ENCODE data around the gene TSPAN4. TPM values are rescaled to one million over a fixed set of nuclear protein-coding genes. Genes with fewer than 3 reads are reported as not detected.

The TSPAN4 gene
- total RNA-seq, 1 donor from 2014 or later, result 42.3 TPM

GRCh38 chr11:823441-824291, 19.0 kb upstream of the TSPAN4 start:
- Histone ChIP-seq H3K27ac (ENCODE audit: low read depth, low read length) (no peak overlapping the region), H3K27me3 (ENCODE audit: control insufficient read depth in 3 of 3, insufficient read depth in 3 of 3, low read length in 3 of 3) (peaks cover 3 to 31% (median 15%) of the 10 kb centered on the region in 3 donors), H3K4me1 (ENCODE audit: control insufficient read depth in 3 of 3, insufficient read depth in 3 of 3, low read length in 3 of 3) (peaks cover 51 to 66% (median 54%) of the 10 kb centered on the region in 3 donors), H3K36me3 (ENCODE audit: control insufficient read depth in 3 of 3, insufficient read depth in 3 of 3, low read length in 3 of 3) (peaks cover 12 to 28% (median 23%) of the 10 kb centered on the region in 3 donors), H3K9ac (ENCODE audit: low read depth in 1 of 3, low read length in 3 of 3) (no peak overlapping the region), H3K4me3 (ENCODE audit: low read length in 3 of 3) (no peak overlapping the region), H3K9me3 (ENCODE audit: control insufficient read depth in 3 of 3, low read length in 3 of 3) (no peaks in the 10 kb centered on the region)

- H3K9ac ChIP-seq (ENCODE audit: low read depth in 1 of 3, low read length in 3 of 3), result no peak overlapping the region
- H3K36me3 ChIP-seq (ENCODE audit: control insufficient read depth in 3 of 3, insufficient read depth in 3 of 3, low read length in 3 of 3), result peaks cover 12 to 28% (median 23%) of the 10 kb centered on the region in 3 donors
- no peak overlapping the region for H3K4me3 ChIP-seq (ENCODE audit: low read length in 3 of 3)
- peaks cover 8 to 38% (median 21%) of the 10 kb centered on the region in 3 donors for H3K27me3 ChIP-seq (ENCODE audit: control insufficient read depth in 3 of 3, insufficient read depth in 3 of 3, low read length in 3 of 3)
- no peaks in the 10 kb centered on the region for H3K9me3 ChIP-seq (ENCODE audit: control insufficient read depth in 3 of 3, low read length in 3 of 3)
- H3K4me1 ChIP-seq (ENCODE audit: control insufficient read depth in 3 of 3, insufficient read depth in 3 of 3, low read length in 3 of 3), result peaks cover 54 to 69% (median 56%) of the 10 kb centered on the region in 3 donors
- no peak overlapping the region for H3K27ac ChIP-seq (ENCODE audit: low read depth, low read length)
These were observed 18.3 kb upstream of the TSPAN4 start for GRCh38 chr11:824292-824880.

- H3K9me3 ChIP-seq (ENCODE audit: control insufficient read depth in 3 of 3, low read length in 3 of 3), result no peaks in the 10 kb centered on the region
- H3K27me3 ChIP-seq (ENCODE audit: control insufficient read depth in 3 of 3, insufficient read depth in 3 of 3, low read length in 3 of 3), result peaks cover 13 to 44% (median 26%) of the 10 kb centered on the region in 3 donors
- no peak overlapping the region for H3K27ac ChIP-seq (ENCODE audit: low read depth, low read length)
- H3K9ac ChIP-seq (ENCODE audit: low read depth in 1 of 3, low read length in 3 of 3), result no peak overlapping the region
- H3K4me1 ChIP-seq (ENCODE audit: control insufficient read depth in 3 of 3, insufficient read depth in 3 of 3, low read length in 3 of 3), result peaks cover 58 to 74% (median 62%) of the 10 kb centered on the region in 3 donors
- no peak overlapping the region for H3K4me3 ChIP-seq (ENCODE audit: low read length in 3 of 3)
- H3K36me3 ChIP-seq (ENCODE audit: control insufficient read depth in 3 of 3, insufficient read depth in 3 of 3, low read length in 3 of 3), result peaks cover 12 to 28% (median 23%) of the 10 kb centered on the region in 3 donors
These were observed 17.7 kb upstream of the TSPAN4 start for GRCh38 chr11:824942-825341.

- Histone ChIP-seq H3K27ac (ENCODE audit: low read depth, low read length) (no peak overlapping the region), H3K9me3 (ENCODE audit: control insufficient read depth in 3 of 3, low read length in 3 of 3) (no peaks in the 10 kb centered on the region), H3K4me1 (ENCODE audit: control insufficient read depth in 3 of 3, insufficient read depth in 3 of 3, low read length in 3 of 3) (peaks cover 56 to 75% (median 61%) of the 10 kb centered on the region in 3 donors), H3K9ac (ENCODE audit: low read depth in 1 of 3, low read length in 3 of 3) (peak overlapping the region in 1 of 3 donors; percentile 3), H3K36me3 (ENCODE audit: control insufficient read depth in 3 of 3, insufficient read depth in 3 of 3, low read length in 3 of 3) (peaks cover 12 to 28% (median 23%) of the 10 kb centered on the region in 3 donors), H3K27me3 (ENCODE audit: control insufficient read depth in 3 of 3, insufficient read depth in 3 of 3, low read length in 3 of 3) (peaks cover 13 to 50% (median 26%) of the 10 kb centered on the region in 3 donors), H3K4me3 (ENCODE audit: low read length in 3 of 3) (no peak overlapping the region)
These were observed 17.1 kb upstream of the TSPAN4 start for GRCh38 chr11:825366-826226.

GRCh38 chr11:826227-826621, 16.4 kb upstream of the TSPAN4 start:
- Histone ChIP-seq H3K9ac (ENCODE audit: low read depth in 1 of 3, low read length in 3 of 3) (no peak overlapping the region), H3K27me3 (ENCODE audit: control insufficient read depth in 3 of 3, insufficient read depth in 3 of 3, low read length in 3 of 3) (peaks cover 13 to 54% (median 26%) of the 10 kb centered on the region in 3 donors), H3K27ac (ENCODE audit: low read depth, low read length) (no peak overlapping the region), H3K36me3 (ENCODE audit: control insufficient read depth in 3 of 3, insufficient read depth in 3 of 3, low read length in 3 of 3) (peaks cover 12 to 28% (median 23%) of the 10 kb centered on the region in 3 donors), H3K9me3 (ENCODE audit: control insufficient read depth in 3 of 3, low read length in 3 of 3) (no peaks in the 10 kb centered on the region), H3K4me1 (ENCODE audit: control insufficient read depth in 3 of 3, insufficient read depth in 3 of 3, low read length in 3 of 3) (peaks cover 55 to 75% (median 59%) of the 10 kb centered on the region in 3 donors), H3K4me3 (ENCODE audit: low read length in 3 of 3) (no peak overlapping the region)

- Histone ChIP-seq H3K36me3 (ENCODE audit: control insufficient read depth in 3 of 3, insufficient read depth in 3 of 3, low read length in 3 of 3) (peaks cover 12 to 24% (median 23%) of the 10 kb centered on the region in 3 donors), H3K27ac (ENCODE audit: low read depth, low read length) (no peak overlapping the region), H3K27me3 (ENCODE audit: control insufficient read depth in 3 of 3, insufficient read depth in 3 of 3, low read length in 3 of 3) (peaks cover 13 to 60% (median 26%) of the 10 kb centered on the region in 3 donors), H3K9ac (ENCODE audit: low read depth in 1 of 3, low read length in 3 of 3) (peak overlapping the region in 1 of 3 donors; percentile 62), H3K9me3 (ENCODE audit: control insufficient read depth in 3 of 3, low read length in 3 of 3) (no peaks in the 10 kb centered on the region), H3K4me3 (ENCODE audit: low read length in 3 of 3) (peak overlapping the region; percentile 7 to 52 (median 49)), H3K4me1 (ENCODE audit: control insufficient read depth in 3 of 3, insufficient read depth in 3 of 3, low read length in 3 of 3) (peaks cover 54 to 75% (median 56%) of the 10 kb centered on the region in 3 donors)
These were observed 15.9 kb upstream of the TSPAN4 start for GRCh38 chr11:826836-827145.

- peak overlapping the region; percentile 40 for H3K27ac ChIP-seq (ENCODE audit: low read depth, low read length)
- peak overlapping the region; percentile 43 to 62 (median 45) for H3K9ac ChIP-seq (ENCODE audit: low read depth in 1 of 3, low read length in 3 of 3)
- peaks cover 13 to 63% (median 26%) of the 10 kb centered on the region in 3 donors for H3K27me3 ChIP-seq (ENCODE audit: control insufficient read depth in 3 of 3, insufficient read depth in 3 of 3, low read length in 3 of 3)
- H3K9me3 ChIP-seq (ENCODE audit: control insufficient read depth in 3 of 3, low read length in 3 of 3), result no peaks in the 10 kb centered on the region
- H3K4me1 ChIP-seq (ENCODE audit: control insufficient read depth in 3 of 3, insufficient read depth in 3 of 3, low read length in 3 of 3), result peaks cover 54 to 75% (median 56%) of the 10 kb centered on the region in 3 donors
- H3K4me3 ChIP-seq (ENCODE audit: low read length in 3 of 3), result peak overlapping the region; percentile 7 to 52 (median 49)
- H3K36me3 ChIP-seq (ENCODE audit: control insufficient read depth in 3 of 3, insufficient read depth in 3 of 3, low read length in 3 of 3), result peaks cover 12 to 22% (median 20%) of the 10 kb centered on the region in 3 donors
These were observed 15.3 kb upstream of the TSPAN4 start for GRCh38 chr11:827146-827896.

GRCh38 chr11:827897-828192, 14.8 kb upstream of the TSPAN4 start, which contains the start of gene CRACR2B:
Gene CRACR2B, plus strand, starts transcription at chr11:827919. Its CDS starts 689 bp downstream, at chr11:828608.
- no peaks in the 10 kb centered on the region for H3K9me3 ChIP-seq (ENCODE audit: control insufficient read depth in 3 of 3, low read length in 3 of 3)
- H3K4me3 ChIP-seq (ENCODE audit: low read length in 3 of 3), result peak within 1 kb of the TSS; percentile 7 to 52 (median 49)
- peak within 1 kb of the TSS; percentile 43 to 62 (median 45) for H3K9ac ChIP-seq (ENCODE audit: low read depth in 1 of 3, low read length in 3 of 3)
- peak within 1 kb of the TSS; percentile 40 for H3K27ac ChIP-seq (ENCODE audit: low read depth, low read length)
- peaks cover 12 to 20% (median 19%) of the 10 kb centered on the region in 3 donors for H3K36me3 ChIP-seq (ENCODE audit: control insufficient read depth in 3 of 3, insufficient read depth in 3 of 3, low read length in 3 of 3)
- peaks cover 54 to 74% (median 55%) of the 10 kb centered on the region in 3 donors for H3K4me1 ChIP-seq (ENCODE audit: control insufficient read depth in 3 of 3, insufficient read depth in 3 of 3, low read length in 3 of 3)
- H3K27me3 ChIP-seq (ENCODE audit: control insufficient read depth in 3 of 3, insufficient read depth in 3 of 3, low read length in 3 of 3), result peaks cover 13 to 63% (median 26%) of the 10 kb centered on the region in 3 donors

Measured in skeletal muscle tissue (tissue), 4 donors.